NB4 (cell line): ENCODE results near the gene CLEC3B.

Source experiments
- DNase-seq: peaks from one replicate; pipeline ENCODE4 v3.0.0; 2010; ENCODE audit warnings: low read depth
- H3K4me3 ChIP-seq: one replicate; pipeline ENCODE4 v1.5.1; 2011; ENCODE audit warnings: mild to moderate bottlenecking, low read depth, low read length, moderate library complexity
- CTCF ChIP-seq: IDR thresholded peaks from one replicate; pipeline ENCODE4 v1.5.1; 2012; ENCODE audit warnings: low read depth, low read length
- MAX ChIP-seq: IDR thresholded peaks from 2 replicates; pipeline ENCODE4 v1.6.1; 2011; ENCODE audit warnings: low read depth, low read length
- MYC ChIP-seq: IDR thresholded peaks from 2 replicates; pipeline ENCODE4 v1.6.1; 2011; ENCODE audit warnings: low read depth, low read length
- POLR2A ChIP-seq: IDR thresholded peaks from 2 replicates; pipeline ENCODE4 v1.6.1; 2011; ENCODE audit warnings: mild to moderate bottlenecking; ENCODE audit not compliant: insufficient read length; ENCODE audit errors: extremely low read depth

The CLEC3B gene

GRCh38 chr3:45011756-45012508 lies 14.2 kb upstream of the CLEC3B start:
- no peak overlapping the region for H3K4me3 ChIP-seq
- no peak for DNase-seq
- TF ChIP-seq POLR2A (no peak), MYC (no peak), CTCF (no peak), MAX (no peak)

- no peak for DNase-seq
- no peak overlapping the region for H3K4me3 ChIP-seq
- no peak for TF ChIP-seq POLR2A
- TF ChIP-seq MAX: no peak
- TF ChIP-seq CTCF: no peak
- TF ChIP-seq MYC: no peak
Observed at GRCh38 chr3:45012577-45012976, 13.5 kb upstream of the CLEC3B start.

- no peak overlapping the region for H3K4me3 ChIP-seq
- no peak for TF ChIP-seq MYC
- no peak for TF ChIP-seq POLR2A
- TF ChIP-seq MAX: no peak
- no peak for TF ChIP-seq CTCF
- no peak for DNase-seq
Observed at GRCh38 chr3:45016916-45017315, 9.2 kb upstream of the CLEC3B start.

GRCh38 chr3:45017821-45018220 lies 8.3 kb upstream of the CLEC3B start:
- TF ChIP-seq MYC (no peak), POLR2A (no peak), MAX (no peak), CTCF (no peak)
- no peak for DNase-seq
- H3K4me3 ChIP-seq: no peak overlapping the region

GRCh38 chr3:45020534-45020933 lies 5.6 kb upstream of the CLEC3B start:
- H3K4me3 ChIP-seq: no peak overlapping the region
- TF ChIP-seq POLR2A (no peak), MAX (no peak), CTCF (no peak), MYC (no peak)
- no peak for DNase-seq
